NCI-H345 treated with DMSO at 0.1 percent for 48 hours (cell line): ENCODE data around the gene LEF1.

Experiments used
- DNase-seq: peaks from one replicate; lab custom pipeline; 2025; ENCODE audit not compliant: unreplicated experiment; lab: John Stamatoyannopoulos, UW

The LEF1 gene

DNA sequence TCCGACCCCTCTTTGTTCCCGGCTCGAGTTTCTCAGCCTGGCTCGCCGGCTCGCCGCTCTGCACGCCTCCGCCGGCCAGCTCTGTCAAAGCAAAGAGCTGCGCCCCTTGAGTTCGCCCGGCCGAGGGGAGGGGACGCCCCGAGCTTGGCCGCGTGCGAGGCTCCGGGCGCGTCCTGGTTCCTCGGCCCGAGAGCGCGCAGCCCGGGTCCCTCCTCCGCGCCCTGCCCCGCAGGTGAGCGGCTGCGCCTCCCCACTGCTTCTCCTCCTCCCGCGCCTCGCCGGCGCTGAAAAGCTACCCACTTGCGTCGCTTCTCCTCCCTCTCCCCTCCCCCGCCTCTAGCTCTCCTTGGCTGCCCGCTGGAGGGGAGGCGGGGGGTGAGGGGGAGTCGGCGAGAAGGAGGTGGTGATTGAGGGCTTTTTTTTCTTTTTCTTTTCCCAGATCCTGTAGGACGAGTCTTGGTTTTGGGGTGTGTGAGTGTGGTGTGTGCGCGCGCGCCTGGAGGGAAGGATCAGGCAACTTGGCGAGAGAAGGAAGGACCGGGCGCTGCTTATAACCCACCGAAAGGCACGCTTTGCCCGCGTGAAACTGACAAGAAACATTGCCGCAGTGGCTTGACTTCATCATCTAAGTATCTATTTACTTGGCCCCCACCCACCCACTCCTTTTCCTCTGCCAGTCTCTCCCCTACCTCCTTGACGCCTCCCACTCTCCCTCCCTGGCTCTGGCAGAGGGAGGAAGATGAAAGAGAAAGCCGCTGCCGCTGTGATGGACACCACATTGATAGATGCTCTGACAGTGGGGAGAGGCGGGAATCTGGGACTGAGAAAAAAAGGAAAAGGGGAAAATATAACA lies at the start of gene LEF1:
Gene LEF1, minus strand, starts transcription at position 262 of the 853 bp plus-strand sequence. CDS start 1,165 bp downstream, outside the sequence.
- DNase-seq: no peak

DNA sequence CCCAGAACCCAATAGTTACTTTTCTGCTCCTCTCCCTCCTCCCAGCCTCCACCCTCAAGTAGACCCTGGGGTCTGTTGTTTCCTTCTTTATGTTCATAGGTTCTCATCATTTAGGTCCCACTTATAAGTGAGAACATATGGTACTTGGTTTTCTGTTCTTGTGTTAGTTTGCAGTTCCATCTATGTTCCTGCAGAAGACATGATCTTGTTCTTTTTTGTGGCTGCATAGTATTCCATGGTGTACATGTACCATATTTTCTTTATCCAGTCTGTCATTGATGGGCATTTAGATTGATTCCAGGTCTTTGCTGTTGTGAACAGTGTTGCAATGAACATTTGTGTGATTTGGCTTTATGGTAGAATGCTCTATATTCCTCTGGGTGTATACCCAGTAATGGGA lies 47.8 kb upstream of the LEF1 start:
- DNase-seq: no peak

DNA sequence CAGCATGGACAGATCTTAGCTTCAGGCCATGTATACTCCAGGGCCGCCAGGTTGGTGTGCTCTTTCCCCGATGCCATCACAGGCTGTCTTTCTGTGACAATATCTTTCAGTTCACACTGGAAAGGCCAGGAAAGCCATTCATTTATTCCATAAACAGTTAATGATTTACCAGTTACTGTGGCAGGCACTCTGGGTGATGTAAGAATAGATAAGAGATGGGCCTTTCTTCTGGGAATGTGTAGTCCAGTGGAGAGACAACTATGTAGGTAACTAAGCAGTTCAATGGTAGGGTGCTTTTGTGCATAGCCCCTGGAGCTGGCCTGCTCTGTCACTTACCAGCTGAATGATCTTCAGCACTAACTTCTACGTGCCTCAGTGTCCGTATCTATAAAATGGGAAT lies 46.3 kb upstream of the LEF1 start:
- DNase-seq: no peak

DNA sequence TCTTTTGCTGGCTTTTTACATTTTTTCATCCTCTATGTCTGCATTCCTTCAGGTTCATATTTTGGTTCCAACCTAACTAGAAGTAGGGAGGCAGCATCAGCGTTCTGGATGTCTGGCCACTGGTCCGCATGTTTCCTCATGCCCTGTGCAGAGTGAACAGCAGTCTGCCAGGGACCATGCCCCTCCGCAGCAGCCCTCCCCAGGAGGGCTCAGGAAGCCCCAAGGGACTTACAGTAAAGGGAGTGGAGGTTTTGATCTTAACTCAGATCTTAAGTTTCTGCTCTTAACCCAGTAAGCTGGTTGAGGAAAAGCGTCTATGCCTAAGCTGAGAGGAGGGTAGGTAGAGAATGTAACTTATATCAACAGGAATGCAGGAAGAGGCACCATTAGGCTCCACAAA lies 45.0 kb upstream of the LEF1 start:
- no peak for DNase-seq

DNA sequence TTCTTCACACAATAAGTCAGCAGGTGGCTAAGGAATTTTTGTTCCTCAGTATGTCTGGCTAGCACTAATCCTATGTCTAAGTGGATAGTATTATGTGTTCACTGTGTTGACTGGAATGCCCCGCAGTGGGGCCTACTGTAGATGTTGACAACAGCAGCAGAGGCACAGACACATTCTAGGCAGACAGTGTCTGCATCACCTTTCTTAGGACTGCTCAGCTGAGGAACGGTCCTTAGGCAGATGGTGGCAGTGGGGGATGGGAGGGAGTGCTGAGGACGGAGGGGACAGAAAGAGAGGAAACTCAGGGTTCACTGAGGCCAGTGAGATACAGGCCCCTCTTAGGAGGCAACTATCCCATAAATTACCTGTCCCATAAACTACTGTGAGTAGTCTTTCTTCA lies 44.6 kb upstream of the LEF1 start:
- DNase-seq: no peak

DNA sequence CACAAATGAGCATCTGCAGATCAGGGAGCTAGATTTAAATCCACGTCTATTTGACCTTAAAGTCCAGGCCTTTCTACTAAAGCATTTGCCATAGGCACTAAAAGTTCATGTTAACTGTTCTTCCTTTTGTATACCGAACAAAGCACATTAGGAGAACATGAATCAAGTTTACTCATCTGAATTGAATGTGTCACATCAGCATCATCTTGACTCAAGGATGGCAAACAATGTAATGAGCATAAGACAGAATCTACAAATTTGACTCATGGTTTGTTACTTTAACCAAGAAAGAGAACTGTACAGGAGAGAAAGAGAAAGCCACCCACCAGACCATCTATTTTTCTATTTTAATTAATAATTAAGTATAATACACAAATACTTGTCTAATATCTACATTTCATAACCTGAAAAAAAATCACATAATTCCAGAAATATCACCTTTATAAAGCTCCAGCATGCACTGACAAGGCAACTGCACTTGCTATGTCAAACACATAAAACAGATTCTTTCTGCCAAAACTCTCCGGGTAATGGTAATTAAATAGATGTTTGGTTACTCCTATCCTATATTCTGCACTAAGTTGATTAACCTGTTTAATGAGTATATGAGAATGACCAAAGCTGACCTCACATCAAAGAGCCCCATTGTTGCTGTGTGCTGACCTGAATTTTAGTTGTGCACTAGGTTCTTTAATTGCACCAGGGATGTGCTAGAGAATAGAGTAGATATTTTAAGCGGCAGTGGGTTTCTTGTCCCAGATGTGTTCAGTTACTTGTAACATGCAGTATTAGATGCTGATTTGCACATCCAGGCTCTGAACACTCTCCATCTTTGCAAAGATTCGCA lies 42.5 kb upstream of the LEF1 start:
- DNase-seq: no peak

DNA sequence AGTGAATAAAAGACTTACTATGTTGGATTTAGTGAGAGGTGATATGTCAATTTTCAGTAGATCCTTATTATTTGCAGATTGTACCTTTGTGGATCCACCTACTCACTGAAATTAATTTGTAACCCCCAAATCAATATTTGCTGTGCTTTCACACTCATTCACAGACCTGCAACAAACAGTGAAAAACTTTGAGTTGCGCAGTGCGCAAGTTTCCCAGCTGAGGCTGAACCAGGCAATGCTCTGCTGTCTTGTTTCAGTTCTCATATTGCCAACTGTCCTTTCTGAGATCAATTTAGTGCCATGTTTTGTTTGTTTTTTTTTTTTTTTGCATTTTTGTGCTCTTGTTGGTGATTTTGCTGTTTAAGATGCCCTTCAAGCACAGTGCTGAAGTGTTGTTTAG lies 40.8 kb upstream of the LEF1 start:
- DNase-seq: no peak

DNA sequence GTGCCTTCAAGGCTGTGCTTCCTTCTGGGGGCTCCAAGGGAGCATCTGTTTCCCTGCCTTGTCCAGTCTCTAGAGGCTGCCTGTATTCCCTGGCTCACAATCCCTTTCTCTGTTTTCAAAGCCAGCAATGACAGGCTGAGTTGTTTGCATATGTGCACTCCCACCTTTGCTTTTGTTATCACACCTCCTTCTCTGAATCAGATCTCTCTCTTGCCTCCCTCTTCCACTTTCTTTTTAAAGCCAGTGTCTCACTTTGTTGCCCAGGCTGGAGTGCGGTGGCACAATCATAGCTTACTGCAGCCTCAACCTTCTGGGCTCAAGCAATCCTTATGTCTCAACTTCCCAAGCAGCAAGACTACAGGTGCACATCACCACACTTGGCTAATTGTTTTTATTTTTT lies 37.1 kb upstream of the LEF1 start:
- DNase-seq: no peak

DNA sequence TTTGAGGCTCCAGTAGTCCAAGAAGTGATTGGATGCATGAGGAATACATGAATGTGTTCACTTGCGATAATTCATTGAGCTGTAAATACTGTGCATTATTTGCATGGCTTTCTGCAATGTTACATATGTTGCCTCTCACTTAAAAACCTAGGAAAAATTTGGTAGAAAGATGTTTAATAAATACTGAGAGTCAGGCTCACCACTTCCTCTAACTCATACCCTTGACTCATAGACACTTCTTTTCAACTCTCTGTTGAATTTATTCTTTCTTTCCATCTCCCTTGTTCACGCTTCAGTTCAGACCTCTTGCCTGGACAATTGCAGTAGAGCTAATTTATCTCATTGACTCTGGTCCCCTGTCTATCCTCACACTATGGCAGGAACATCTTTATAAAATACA lies 35.8 kb upstream of the LEF1 start:
- DNase-seq: no peak

DNA sequence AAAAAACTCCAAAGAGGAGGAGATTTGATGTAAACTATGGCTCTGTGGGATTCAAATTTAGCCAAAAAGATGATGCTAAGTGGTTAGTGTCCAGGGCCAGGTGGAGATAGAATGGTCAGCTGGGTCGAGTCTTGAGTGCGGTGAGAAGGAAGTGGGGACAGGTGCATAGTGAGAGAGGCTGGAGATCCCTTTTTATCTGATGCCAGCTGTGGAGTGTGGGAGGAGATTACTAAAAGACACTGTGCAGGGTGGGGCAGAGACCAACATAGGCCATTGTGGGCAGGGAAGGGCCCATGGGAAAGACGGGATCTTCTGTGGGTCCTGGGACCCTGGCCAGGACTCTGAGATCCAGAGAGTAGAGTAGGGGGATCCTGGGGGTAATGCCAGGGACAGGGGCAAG lies 34.6 kb upstream of the LEF1 start:
- no peak for DNase-seq

DNA sequence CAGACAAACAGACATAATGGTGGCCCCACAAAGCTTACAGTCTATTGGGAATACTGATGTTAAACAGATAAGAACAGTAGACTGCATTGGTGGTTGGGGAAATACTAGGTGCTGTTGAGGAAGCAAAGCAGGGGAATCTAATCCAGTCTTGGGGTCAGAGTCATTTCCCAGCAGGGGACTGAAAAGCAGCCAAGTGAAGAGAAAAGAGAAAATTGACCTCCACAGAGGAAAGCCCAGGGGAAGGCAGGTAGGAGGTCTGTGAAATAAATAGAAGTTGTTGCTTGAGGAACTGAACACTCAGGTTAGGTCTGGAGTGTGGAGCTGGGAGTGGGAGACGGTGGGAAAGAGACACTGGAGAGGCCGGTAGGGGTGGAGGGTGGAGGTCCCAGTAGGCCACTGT lies 33.0 kb upstream of the LEF1 start:
- DNase-seq: no peak

DNA sequence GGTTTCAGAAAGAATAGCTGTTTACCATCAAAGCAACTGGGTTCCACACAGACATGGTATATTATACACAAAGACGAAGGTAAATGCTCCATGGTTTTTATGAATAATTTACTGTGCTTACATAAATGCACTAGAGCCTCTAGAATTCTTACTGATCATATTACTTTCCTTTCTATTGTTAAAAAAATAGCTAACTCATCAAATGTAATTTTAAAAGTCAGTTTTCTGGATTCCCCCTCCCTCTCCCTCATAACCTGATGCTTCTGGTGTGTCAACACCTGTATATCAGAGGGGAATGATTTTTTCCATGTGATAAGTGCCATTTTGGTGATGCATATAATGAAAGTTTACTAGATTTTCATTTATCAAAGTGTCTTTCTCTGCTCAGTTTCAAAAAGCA lies 31.1 kb upstream of the LEF1 start:
- no peak for DNase-seq

DNA sequence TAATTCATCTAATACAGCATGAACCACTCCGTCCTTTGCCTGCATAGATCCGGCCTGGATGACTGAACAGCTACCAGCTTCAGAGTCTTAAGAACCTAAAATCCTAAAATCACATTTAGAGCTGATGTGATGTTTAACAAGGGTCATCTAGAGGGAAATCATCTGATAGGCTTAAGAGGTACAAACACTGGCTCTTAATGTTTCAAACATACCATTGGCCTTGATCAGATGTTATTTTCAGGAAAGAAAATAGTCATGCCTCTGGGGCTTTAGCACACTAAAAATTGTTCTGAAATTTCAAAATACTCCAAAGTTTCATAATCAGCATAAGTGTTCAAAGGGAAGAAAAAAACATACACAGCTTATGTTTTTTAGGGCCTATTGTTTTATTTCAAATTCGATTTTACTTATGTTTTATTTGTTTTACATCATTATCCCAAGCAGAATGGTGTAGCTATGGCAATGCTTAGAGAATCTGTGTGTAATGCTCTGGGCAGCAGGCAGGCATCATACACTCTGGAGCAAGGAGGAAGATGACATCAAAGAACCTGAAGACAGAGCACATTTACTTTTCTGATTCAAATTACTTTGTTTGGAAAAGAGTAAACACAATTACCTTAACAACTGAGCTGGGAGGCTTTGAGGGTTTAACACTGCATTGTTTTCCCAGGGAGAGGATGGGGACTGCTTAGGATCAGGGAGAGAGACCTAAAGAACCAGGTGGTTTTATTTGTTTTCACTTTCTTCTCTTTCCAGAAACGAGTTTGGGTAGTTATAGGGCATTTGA lies 25.3 kb upstream of the LEF1 start:
- DNase-seq: no peak

DNA sequence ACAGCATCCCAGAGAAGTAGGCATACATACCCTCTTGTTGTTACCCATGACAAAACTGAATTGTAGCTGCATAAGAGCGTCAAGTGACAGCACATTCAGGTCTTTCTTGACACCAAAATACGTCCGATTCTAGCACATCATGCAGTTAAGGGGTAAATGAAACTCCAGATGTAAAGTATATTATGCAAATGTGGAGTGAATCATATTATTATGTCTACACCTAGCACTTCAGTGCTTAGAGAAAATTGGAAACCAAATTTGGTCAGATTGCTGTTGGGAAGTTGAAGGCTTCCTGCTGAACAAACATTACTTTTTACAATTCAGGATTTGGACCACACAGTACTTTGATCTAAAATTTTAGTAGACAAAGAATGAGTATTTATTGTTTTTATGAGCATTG lies 24.2 kb upstream of the LEF1 start:
- no peak for DNase-seq

DNA sequence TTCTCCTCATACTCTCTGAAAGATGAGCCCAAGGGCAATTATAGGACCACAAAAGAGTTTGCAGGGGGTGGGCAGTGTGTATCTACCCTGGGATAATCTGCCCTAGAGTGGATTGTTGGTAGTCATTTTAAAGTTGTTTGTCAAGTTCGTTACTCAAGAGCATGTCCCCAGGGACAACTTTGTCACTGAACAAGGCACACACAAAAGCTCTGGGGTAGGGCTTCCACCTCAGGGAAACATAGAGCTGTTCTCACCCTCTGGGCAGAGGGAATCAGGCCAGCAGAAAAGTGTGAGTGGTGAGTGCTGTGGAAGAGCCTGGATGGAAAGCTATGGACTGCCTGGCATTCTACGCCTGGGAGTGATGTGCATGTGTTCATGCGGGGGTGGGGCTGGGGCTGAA lies 23.3 kb upstream of the LEF1 start:
- peak; percentile 85 for DNase-seq

DNA sequence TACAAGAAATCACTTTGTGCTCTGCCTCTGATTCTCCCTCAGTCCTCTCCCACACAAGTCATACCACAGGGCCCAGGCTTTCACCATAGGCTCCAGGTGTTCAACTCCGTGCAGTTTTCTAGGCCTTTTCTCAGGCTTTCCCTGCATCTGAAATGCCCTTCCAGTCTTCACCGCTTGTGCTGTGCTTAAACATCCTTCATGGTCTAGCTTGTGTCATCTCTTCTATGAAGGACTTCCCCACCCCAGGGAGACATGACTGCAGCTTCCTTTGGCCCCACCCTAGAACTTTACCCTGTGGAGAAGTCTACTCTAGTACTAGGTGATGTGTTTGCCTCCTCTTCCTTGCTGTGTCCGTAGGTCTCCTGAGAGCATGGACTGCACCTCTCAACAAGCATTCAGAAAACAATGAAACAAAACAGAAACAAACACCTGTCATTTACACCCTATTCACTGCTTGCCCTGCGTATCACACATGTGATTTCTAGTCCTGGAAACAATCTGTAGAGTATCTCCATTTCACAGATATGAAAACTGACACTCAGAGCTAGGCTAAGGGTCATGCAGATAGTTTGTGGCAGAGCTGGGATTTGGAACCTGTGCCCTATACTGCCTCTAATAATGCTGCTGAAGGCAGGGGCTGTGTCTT lies 22.7 kb upstream of the LEF1 start:
- DNase-seq: no peak

DNA sequence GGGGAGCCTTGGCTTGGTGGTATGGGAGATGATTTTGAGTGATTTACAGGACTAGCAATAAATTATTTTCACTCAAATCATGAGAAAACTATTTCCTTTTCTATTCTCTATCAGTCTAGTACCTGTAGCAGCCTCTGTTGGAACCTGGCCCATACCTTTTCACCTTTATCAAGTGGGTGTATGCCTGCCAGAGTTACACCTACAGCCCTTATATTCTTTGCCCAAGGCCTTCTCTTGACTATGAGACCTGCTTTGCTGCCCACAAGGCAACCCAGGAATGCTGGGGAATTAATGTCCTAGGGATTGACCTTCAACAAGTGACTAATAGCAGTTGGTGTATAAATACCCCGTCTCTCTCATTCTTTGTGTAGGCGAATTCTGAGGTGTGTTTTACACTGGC lies 20.0 kb upstream of the LEF1 start:
- DNase-seq: no peak

DNA sequence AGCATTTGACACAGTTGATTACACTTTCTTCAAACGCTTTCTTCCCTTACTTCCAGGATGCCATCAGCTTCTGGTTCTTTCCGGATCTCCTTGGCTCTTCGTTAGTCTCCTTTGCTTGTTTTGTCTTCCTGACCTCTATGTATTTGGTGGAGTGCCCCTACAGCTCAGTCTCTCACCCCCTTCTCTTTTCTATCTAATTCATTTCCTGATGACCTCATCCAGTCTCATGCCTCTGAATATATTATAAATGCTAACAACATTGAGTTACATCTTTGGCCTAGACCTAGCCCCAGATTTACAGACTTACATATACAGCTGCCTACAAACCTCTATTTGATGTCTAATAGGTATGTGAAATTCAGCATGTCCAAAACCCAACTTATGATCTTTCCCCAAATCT lies 16.5 kb upstream of the LEF1 start:
- DNase-seq: no peak

DNA sequence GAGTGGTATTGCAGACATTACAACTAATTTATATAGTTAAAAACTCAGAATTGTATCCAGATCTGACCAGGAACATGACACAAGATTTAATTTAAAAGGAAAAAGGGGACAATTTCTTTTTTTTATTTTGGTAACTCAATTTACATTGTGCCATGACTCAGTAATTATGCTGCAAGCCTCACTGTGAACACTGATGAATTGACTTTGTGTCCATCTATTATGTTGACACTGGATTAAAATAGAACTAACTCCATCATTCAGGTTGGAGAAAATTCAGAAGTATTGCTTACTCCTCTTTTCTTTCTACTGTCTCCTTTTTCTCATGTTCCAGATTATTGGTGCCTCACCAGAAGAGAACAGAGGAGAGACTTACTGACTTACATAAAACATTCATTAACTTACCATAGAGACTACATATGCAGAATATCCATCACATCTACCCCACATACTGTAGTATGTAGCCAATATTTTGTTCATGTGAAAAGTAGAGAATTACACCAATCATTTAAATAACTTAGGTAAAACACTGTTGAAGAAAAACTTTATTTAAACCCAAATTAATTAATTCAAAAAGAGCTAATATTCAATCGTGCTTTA lies 15.8 kb upstream of the LEF1 start:
- no peak for DNase-seq

DNA sequence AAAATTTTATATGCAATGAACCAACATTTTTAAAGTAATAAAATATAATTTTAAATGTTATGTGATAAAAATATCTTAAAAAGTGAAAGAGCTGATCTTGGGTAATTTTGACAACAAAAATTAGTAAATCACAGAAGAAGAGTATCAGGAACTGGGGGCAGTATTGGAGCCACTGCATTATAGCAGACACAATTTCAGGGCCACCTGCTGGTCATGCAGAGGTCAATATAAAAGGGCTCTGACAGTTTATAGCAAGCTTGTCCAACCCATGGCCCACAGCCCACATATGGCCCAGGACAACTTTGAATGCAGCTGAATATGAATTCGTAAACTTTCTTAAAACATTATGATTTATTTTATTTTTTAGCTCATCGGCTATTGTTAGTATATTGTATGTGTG lies 13.0 kb upstream of the LEF1 start:
- DNase-seq: no peak

DNA sequence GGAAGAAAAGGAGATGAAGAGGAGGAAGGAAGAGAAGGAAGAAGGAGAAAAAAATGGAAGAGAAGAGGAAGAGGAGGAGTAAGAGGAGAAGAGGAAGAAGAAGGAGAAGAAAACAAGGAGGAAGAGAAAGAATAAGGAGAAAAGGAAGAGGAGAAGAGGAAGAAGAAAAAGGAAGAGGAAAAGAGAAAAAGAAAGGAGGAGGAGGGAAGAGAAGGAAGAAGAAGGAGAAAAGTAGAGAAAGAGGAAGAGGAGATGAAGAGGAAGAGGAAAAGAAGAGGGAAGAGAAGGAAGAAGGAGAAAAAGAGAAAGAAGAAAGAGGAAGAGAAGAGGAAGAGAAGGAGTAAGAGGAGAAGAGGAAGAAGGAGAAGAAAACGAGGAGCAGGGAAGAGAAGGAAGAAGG lies 11.8 kb upstream of the LEF1 start:
- DNase-seq: no peak
